Ascending aorta (tissue), 2 donors: ENCODE data around the gene MYO1A. TPM values are rescaled to one million over a fixed set of nuclear protein-coding genes. Genes with fewer than 3 reads are reported as not detected.

Experiments
- DNase-seq, 2 donors: peaks; one replicate each; pipeline ENCODE4 v3.0.0-alpha.2; 2019; ENCODE audit warnings: low spot score in 2 of 2
- H3K27ac ChIP-seq, 2 donors: fragments of 200-600 bp; sonication (generic); one replicate each; pipeline ENCODE4 v1.5.1; 2016 to 2017; ENCODE audit warnings: mild to moderate bottlenecking in 1 of 2
- H3K27me3 ChIP-seq: fragments of 200-600 bp; sonication (generic); one replicate; pipeline ENCODE4 v1.5.1; 2017
- H3K36me3 ChIP-seq, 2 donors: fragments of 200-600 bp; sonication (generic); one replicate each; pipeline ENCODE4 v1.5.1; 2016
- H3K4me1 ChIP-seq, 2 donors: fragments of 200-600 bp; sonication (generic); one replicate each; pipeline ENCODE4 v1.5.1; 2016 to 2017; ENCODE audit warnings: mild to moderate bottlenecking in 1 of 2
- H3K4me3 ChIP-seq, 2 donors: fragments of 200-600 bp; sonication (generic); one replicate each; pipeline ENCODE4 v1.5.1; 2016 to 2017; ENCODE audit warnings: mild to moderate bottlenecking in 1 of 2
- H3K9me3 ChIP-seq, 2 donors: fragments of 200-600 bp; sonication (generic); one replicate each; pipeline ENCODE4 v1.5.1; 2016
- intact Hi-C: fragments of 100-400 bp; cut with DNase I; formaldehyde crosslinking; loops from one replicate; pipeline ENCODE4 v1.15.1; 2023
- total RNA-seq: library from RNA; depleted of rRNA; stranded (reverse); fragments of >200 nt; gene quantifications from one replicate; pipeline ENCODE4 v1.1.0, GENCODE V29; 2016
- TF ChIP-seq, protein P1 (sequence below), 3 experiments: fragments of 200-600 bp in 2 of 3; fragments of 450-650 bp in 1 of 3; sonication (generic) in 2 of 3; IDR thresholded peaks; one replicate each; pipeline ENCODE4 v1.5.1; 2016 to 2019; ENCODE audit warnings: antibody characterized with exemption in 3 of 3, mild to moderate bottlenecking in 1 of 3, moderate library complexity in 1 of 3

The MYO1A gene
- total RNA-seq, 1 donor from 2014 or later = not detected

DNA sequence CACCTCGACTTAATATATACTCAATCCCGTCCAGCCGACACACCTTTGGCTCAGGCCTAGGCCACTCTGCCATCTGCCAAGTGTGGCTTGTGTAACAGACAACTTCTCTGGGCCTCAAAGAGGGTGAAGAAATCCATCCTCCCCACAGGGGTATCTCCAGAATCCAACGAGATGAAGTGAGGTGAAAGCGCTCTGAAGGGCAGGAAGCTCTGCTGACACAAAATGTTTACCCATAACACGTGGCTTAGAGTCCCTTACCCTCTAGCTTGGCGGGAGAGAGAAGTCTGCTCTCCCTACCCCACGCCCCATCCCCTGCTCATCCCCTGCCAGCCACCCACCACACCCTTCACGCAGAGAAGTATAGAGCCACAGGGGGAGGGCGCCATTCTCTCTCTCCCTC, 56.6 kb downstream of the MYO1A start:
- Histone ChIP-seq H3K4me1 (no peaks in the 10 kb centered on the region), H3K27ac (no peak overlapping the region), H3K27me3 (no peaks in the 10 kb centered on the region), H3K4me3 (no peak overlapping the region), H3K36me3 (peaks cover 0 to 16% of the 10 kb centered on the region in 2 donors), H3K9me3 (no peaks in the 10 kb centered on the region)
- TF ChIP-seq, protein P1, sequence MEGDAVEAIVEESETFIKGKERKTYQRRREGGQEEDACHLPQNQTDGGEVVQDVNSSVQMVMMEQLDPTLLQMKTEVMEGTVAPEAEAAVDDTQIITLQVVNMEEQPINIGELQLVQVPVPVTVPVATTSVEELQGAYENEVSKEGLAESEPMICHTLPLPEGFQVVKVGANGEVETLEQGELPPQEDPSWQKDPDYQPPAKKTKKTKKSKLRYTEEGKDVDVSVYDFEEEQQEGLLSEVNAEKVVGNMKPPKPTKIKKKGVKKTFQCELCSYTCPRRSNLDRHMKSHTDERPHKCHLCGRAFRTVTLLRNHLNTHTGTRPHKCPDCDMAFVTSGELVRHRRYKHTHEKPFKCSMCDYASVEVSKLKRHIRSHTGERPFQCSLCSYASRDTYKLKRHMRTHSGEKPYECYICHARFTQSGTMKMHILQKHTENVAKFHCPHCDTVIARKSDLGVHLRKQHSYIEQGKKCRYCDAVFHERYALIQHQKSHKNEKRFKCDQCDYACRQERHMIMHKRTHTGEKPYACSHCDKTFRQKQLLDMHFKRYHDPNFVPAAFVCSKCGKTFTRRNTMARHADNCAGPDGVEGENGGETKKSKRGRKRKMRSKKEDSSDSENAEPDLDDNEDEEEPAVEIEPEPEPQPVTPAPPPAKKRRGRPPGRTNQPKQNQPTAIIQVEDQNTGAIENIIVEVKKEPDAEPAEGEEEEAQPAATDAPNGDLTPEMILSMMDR (IDR thresholded peaks at IDR 0.05) = no peak
- intact Hi-C loops = no loop called here
- DNase-seq = no peak

DNA sequence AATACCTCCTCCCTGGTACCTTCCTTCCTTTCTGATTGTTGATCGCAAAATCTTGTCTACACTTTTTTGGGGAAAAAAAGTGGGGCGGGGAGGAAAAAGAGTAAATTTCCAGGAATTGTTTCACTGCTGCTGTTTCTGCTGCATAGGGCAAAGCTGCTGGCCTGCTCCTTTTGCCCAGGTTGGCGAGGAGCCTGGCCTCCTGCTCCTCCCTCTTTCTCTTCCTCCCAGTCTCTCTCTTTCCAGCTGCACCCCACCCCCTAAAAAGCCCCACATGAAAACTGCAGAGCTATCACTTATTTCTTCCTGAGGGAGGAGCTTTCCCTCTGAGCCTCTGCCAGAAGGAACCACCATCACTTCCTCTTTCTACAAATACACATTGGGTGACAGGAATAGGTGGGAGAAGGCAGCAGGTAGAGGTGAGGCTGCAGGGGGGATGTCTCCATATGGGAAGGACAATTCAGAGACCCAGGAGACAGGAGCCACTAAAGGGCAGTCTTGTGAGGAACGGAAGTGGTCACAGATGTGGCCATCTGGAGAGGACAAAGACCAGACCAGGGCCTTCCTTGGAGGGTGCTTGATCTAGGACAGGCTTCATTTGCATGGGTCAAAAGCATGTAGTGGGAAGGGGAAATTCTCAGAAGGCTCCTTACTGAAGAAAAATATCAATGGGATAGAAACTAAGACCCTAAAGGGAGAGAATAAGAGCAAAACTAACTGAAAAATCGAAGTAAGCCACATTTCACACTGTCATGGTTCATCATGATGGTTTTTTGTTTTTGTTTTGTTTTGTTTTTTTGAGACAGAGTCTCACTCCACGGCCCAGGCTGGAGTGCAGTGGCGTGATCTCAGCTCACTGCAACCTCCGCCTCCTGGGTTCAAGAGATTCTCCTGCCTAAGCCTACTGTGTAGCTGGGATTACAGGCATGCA, 58.3 kb downstream of the MYO1A start:
- Histone ChIP-seq H3K9me3 (no peaks in the 10 kb centered on the region), H3K4me1 (no peaks in the 10 kb centered on the region), H3K27ac (no peak overlapping the region), H3K27me3 (no peaks in the 10 kb centered on the region), H3K4me3 (no peak overlapping the region), H3K36me3 (peaks cover 0 to 11% of the 10 kb centered on the region in 2 donors)
- TF ChIP-seq, protein P1 (IDR thresholded peaks at IDR 0.05) = no peak
- DNase-seq = no peak
- intact Hi-C loops = no loop called here

DNA sequence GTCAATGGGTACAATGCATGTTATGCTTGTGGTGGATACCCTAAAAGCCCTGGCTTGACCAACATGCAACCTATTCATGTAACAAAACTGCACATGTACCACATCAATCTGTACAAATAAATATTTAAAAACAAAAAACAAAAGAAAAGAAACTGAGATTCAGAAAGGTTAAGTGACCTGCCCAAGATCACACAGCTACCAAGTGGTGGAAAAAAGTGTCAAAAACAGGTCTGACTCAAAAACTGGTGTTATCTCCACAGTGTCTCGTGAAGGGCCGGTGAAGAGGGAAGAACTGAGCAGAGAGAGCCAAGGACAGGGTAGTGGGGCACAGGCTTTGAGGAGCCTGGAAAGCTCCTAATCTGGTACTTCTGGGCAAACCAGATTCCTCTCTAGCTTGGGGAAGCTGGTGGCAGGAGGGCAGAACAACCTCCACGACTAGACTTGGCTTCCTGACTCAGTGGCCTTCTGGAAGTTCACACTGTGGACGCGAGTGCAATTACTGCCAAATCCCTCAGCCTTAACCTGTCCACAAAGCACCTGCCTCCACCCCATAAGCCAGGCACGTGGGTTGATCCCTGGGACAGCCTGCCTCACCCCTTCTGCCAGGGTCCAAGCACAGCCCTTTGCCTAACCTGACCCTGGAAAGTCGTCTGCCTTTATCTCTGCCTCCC, 59.1 kb downstream of the MYO1A start:
- TF ChIP-seq, protein P1 (IDR thresholded peaks at IDR 0.05) = no peak
- DNase-seq = no peak
- Histone ChIP-seq H3K27me3 (no peaks in the 10 kb centered on the region), H3K4me3 (no peak overlapping the region), H3K27ac (no peak overlapping the region), H3K36me3 (peaks cover 0 to 7% of the 10 kb centered on the region in 2 donors), H3K4me1 (no peaks in the 10 kb centered on the region), H3K9me3 (no peaks in the 10 kb centered on the region)
- intact Hi-C loops = no loop called here

DNA sequence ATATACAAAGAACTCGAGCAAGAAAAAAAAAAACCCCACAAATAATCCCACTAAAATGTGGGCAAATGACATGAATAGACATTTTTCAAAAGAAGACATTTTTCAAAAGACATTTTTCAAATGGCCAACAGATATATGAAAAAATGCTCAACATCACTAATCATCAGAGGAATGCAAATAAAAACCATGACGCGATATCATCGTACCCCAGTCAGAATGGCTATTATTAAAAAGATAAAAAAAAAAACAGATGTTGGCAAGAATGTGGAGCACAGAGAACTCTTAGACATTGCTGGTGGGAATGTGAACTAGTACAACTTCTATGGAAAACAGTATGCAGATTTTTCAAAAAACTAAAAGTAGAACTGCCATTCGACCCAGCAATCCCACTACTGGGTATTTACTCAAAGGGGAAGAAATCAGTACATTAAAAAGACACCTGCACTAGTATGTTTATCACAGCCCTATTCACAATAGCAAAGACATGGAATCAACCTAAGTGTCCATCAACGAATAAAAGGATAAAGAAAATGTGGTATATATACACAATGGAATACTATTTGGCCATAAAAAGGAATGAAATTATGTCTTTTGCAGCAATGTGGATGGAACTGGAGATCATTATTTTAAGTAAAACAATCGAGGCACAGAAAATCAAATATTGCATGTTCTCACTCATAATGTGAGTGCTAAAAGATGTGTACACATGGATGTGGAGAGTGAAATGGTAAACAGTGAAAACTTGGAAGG, 59.9 kb downstream of the MYO1A start:
- no peak overlapping the region for H3K27ac ChIP-seq
- intact Hi-C loops = no loop called here

DNA sequence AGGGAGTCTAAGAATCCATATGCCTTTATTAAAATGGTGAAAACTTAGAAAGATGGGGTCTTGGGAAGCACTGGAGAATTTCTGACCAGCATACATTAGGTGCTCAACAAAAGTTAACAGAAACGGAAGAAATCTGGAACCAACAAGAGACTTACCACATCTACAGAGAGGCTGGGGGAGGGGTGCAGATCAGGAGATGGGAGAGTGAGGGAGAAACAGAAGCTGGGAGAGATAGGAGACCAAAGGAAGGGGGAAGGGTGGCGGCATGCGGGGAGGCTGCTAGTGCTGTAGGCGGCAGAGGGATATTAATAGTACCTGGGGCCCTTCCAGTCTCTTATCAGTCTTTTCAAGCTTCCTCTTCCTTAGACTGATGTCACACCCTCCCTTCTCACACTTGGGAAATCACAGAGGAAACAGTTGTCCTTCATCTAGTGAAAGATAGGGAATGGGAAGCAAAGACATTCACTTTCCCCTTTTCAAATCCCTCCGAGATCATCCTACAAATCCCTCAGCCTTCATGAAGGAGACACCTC, 61.7 kb downstream of the MYO1A start:
- DNase-seq = no peak
- no peaks in the 10 kb centered on the region for H3K4me1 ChIP-seq
- H3K27ac ChIP-seq = no peak overlapping the region
- intact Hi-C loops = no loop called here
- TF ChIP-seq, protein P1 (IDR thresholded peaks at IDR 0.05) = no peak
- H3K36me3 ChIP-seq = no peaks in the 10 kb centered on the region
- H3K4me3 ChIP-seq = no peak overlapping the region
- no peaks in the 10 kb centered on the region for H3K9me3 ChIP-seq
- H3K27me3 ChIP-seq = no peaks in the 10 kb centered on the region

More for the DNA sequence above, 59.9 kb downstream of the MYO1A start:
- H3K36me3 ChIP-seq = no peaks in the 10 kb centered on the region
- DNase-seq = no peak
- H3K27me3 ChIP-seq = no peaks in the 10 kb centered on the region
- H3K4me1 ChIP-seq = no peaks in the 10 kb centered on the region
- no peak overlapping the region for H3K4me3 ChIP-seq
- TF ChIP-seq, protein P1 (IDR thresholded peaks at IDR 0.05) = no peak
- H3K9me3 ChIP-seq = no peaks in the 10 kb centered on the region
